ENCODE measurements around the gene SPOCK2. TPM values are rescaled to one million over a fixed set of nuclear protein-coding genes. Genes with fewer than 3 reads are reported as not detected.

The SPOCK2 gene
- total and polyA plus RNA-seq, 10 of the 15 experiments (the other 5 are each of a cell fraction or from before 2014, with no cell fraction given): 0.02 to 1.5 (median 0.58) TPM

DNA sequence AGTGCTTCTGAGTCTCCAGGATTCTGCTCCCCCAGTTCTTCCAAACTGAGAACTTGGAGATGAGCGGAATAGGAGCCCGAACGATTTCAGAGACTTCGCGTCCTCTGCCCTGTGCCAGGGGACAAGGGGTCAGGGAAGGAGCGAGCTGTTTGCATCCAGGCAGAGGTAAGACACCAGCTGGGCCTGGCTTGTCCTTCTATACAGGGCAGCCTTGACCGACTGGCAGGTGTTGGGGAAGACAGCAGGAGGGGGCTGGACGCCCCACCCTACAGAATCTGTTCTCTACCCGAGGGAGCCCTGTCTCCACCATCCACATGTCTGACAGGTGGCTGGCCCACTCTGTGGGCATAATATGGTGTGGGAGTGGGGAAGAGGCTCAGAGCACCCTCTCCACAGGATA is 7.1 kb downstream of the SPOCK2 start (continued):
- TF ChIP-seq, protein P1, sequence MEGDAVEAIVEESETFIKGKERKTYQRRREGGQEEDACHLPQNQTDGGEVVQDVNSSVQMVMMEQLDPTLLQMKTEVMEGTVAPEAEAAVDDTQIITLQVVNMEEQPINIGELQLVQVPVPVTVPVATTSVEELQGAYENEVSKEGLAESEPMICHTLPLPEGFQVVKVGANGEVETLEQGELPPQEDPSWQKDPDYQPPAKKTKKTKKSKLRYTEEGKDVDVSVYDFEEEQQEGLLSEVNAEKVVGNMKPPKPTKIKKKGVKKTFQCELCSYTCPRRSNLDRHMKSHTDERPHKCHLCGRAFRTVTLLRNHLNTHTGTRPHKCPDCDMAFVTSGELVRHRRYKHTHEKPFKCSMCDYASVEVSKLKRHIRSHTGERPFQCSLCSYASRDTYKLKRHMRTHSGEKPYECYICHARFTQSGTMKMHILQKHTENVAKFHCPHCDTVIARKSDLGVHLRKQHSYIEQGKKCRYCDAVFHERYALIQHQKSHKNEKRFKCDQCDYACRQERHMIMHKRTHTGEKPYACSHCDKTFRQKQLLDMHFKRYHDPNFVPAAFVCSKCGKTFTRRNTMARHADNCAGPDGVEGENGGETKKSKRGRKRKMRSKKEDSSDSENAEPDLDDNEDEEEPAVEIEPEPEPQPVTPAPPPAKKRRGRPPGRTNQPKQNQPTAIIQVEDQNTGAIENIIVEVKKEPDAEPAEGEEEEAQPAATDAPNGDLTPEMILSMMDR (IDR thresholded peaks at IDR 0.05 in 2 of 3, conservative IDR thresholded peaks at IDR 0.05 in 1 of 3; ENCODE audit: control insufficient read depth in 2 of 3, extremely low read depth in 1 of 3, insufficient read depth in 1 of 3, low read depth in 3 of 3, low read length in 3 of 3): no peak

DNA sequence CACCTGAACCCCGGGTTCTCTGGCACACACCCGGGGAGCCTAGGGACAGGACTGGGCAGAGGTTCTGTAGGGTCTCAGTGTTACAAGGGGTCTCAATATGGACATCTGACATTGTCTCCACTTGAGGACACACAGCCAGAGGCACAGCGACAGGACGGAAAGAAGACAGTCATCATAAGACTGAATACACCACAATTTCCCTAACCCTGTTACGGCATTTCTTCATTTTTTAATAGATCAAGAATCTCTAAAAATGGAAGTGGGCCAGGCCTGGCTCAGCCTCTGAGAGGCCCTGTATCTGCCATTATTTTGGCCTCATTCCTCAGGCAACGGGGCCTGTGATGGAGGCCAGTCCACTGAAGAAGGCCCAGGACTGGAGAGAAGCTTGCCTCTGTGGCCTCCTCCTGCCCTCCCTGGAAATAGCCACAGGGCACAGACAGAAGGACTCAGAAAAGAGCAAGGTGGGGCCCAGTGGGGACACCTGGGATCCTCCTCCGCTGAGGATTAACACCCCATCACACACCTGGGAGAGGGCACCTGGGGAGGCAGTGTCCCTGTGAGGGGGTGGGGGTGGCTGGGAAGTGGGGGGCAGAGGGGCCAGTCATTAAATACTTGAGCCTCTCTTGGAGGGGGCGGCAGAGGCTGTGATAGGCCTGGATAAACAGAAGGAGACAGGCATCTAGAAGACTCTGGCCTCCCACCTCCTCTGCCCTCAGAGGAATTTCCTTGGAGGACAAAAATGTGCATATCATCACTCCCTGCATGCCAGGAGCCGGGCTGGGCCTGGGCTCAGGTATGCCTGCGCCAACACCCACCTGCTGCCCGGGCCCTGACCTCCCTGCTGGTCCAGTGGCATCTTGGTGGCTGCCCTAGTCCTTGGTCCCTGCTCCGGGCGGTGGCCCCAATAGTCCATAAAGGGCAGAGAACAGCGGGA is 8.0 kb downstream of the SPOCK2 start:
- FAIRE-seq: no peak
- TF ChIP-seq FOXM1 (IDR thresholded peaks at IDR 0.05; ENCODE audit: low read depth, low read length) (no peak), NFYB (IDR thresholded peaks at IDR 0.05; ENCODE audit: insufficient read depth, low read depth, low read length) (no peak), SRF (IDR thresholded peaks at IDR 0.05; ENCODE audit: low read depth in 2 of 2, low read length in 2 of 2) (no peak), ZNF384 (IDR thresholded peaks at IDR 0.05; ENCODE audit: borderline replicate concordance, low read depth, low read length) (no peak), STAT3 (IDR thresholded peaks at IDR 0.05; ENCODE audit: low read depth, low read length) (no peak), KAT2A (conservative IDR thresholded peaks at IDR 0.05; ENCODE audit: control insufficient read depth, low read depth, low read length) (no peak), YBX1 (IDR thresholded peaks at IDR 0.05) (no peak), PML (IDR thresholded peaks at IDR 0.05; ENCODE audit: low read length) (no peak), ZNF207 (IDR thresholded peaks at IDR 0.05; ENCODE audit: borderline replicate concordance) (no peak), SIN3A (IDR thresholded peaks at IDR 0.05; ENCODE audit: low read depth, low read length) (no peak), MXI1 (IDR thresholded peaks at IDR 0.05; ENCODE audit: low read depth, low read length) (no peak), TCF3 (IDR thresholded peaks at IDR 0.05; ENCODE audit: borderline replicate concordance, insufficient read depth, low read depth, low read length) (no peak), BMI1 (IDR thresholded peaks at IDR 0.05; ENCODE audit: borderline replicate concordance) (no peak), ATF7 (IDR thresholded peaks at IDR 0.05; ENCODE audit: low read depth) (no peak)
- TF ChIP-seq, protein P2, sequence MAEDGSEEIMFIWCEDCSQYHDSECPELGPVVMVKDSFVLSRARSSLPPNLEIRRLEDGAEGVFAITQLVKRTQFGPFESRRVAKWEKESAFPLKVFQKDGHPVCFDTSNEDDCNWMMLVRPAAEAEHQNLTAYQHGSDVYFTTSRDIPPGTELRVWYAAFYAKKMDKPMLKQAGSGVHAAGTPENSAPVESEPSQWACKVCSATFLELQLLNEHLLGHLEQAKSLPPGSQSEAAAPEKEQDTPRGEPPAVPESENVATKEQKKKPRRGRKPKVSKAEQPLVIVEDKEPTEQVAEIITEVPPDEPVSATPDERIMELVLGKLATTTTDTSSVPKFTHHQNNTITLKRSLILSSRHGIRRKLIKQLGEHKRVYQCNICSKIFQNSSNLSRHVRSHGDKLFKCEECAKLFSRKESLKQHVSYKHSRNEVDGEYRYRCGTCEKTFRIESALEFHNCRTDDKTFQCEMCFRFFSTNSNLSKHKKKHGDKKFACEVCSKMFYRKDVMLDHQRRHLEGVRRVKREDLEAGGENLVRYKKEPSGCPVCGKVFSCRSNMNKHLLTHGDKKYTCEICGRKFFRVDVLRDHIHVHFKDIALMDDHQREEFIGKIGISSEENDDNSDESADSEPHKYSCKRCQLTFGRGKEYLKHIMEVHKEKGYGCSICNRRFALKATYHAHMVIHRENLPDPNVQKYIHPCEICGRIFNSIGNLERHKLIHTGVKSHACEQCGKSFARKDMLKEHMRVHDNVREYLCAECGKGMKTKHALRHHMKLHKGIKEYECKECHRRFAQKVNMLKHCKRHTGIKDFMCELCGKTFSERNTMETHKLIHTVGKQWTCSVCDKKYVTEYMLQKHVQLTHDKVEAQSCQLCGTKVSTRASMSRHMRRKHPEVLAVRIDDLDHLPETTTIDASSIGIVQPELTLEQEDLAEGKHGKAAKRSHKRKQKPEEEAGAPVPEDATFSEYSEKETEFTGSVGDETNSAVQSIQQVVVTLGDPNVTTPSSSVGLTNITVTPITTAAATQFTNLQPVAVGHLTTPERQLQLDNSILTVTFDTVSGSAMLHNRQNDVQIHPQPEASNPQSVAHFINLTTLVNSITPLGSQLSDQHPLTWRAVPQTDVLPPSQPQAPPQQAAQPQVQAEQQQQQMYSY (CRISPR knock-in tag; IDR thresholded peaks at IDR 0.05): no peak

More for the DNA sequence above, 8.0 kb downstream of the SPOCK2 start:
- WGBS (ENCODE audit: insufficient coverage, insufficient replicate concordance, low lambda C conversion rate, missing lambda C conversion rate): 54% methylated on average over 14 of the region's 14 CpGs
- no peak overlapping the region for H3K27ac ChIP-seq (ENCODE audit: control insufficient read depth, insufficient read depth)
- peaks cover 16% of the 10 kb centered on the region for H3K4me1 ChIP-seq (ENCODE audit: control insufficient read depth, insufficient read depth, low read length)
- ATAC-seq: no peak
- H3K4me2 ChIP-seq (ENCODE audit: control insufficient read depth, insufficient read depth): no peak overlapping the region
- no peaks in the 10 kb centered on the region for H3K9me3 ChIP-seq (replicated peaks; ENCODE audit: control insufficient read depth, insufficient read depth, low read length)
- no peaks in the 10 kb centered on the region for H3K36me3 ChIP-seq (ENCODE audit: control insufficient read depth in 2 of 2, insufficient read depth in 2 of 2, low read length in 1 of 2)
- ChIA-PET SMC1A (ENCODE audit: uncharacterized antibody, unreplicated experiment) (interaction anchor here (1.2 to 1.9 kb wide), 4 partner anchors 11 to 143 kb away, joined by 3 to 11 read pairs (median 4); no protein-coding TSS in a partner anchor), CTCF (interaction anchor here (1.2 kb wide), 1 partner anchor 9 kb away, joined by 3 read pairs; no protein-coding TSS in a partner anchor), POLR2A (interaction anchor here (1.6 kb wide), 1 partner anchor 9 kb away, joined by 5 read pairs; the partner anchor contains the start of gene SPOCK2), RAD21 (ENCODE audit: unreplicated experiment) (interaction anchor here (1.2 to 1.3 kb wide), 2 partner anchors 10 to 23 kb away, joined by 3 read pairs; no protein-coding TSS in a partner anchor)
- no peak overlapping the region for H3K9ac ChIP-seq (ENCODE audit: control insufficient read depth, insufficient read depth, low read length)
- DNase-seq (ENCODE audit: low read depth, low spot score): no peak
- H3K79me2 ChIP-seq (ENCODE audit: control insufficient read depth, insufficient read depth, low read length): no peaks in the 10 kb centered on the region
- H2AFZ ChIP-seq (ENCODE audit: control insufficient read depth, low read depth, low read length): no peak overlapping the region
- no peaks in the 10 kb centered on the region for H4K20me1 ChIP-seq (ENCODE audit: control insufficient read depth, insufficient read depth)
- BruUV-seq (replicated peaks): no TSS peak
- intact Hi-C loops (cut with micrococcal nuclease; ENCODE audit: unreplicated experiment): no loop called here
- H3K4me3 ChIP-seq: no peak overlapping the region
- in situ Hi-C loops (cut with MboI): no loop called here
- no peaks in the 10 kb centered on the region for H3K27me3 ChIP-seq (replicated peaks in 1 of 2; ENCODE audit: control insufficient read depth in 2 of 2, insufficient read depth in 2 of 2, low read length in 1 of 2)

Data from GM12878 (cell line).